A549 (cell line): ENCODE results near the gene MNDA. TPM values are rescaled to one million over a fixed set of nuclear protein-coding genes. Genes with fewer than 3 reads are reported as not detected.

Experiments used
- ATAC-seq, 2 experiments: fragments of 200-7000 bp in 1 of 2; fragments of >200 bp in 1 of 2; cut with Nextera tagmentation in 1 of 2; cut with Tn5 transposase in 1 of 2; 3 replicates each; pipeline versions ENCODE4 v1.8.0 to v1.9.1; 2018 to 2020; ENCODE audit warnings: mild to moderate bottlenecking in 1 of 2, moderate library complexity in 1 of 2
- CTCF ChIA-PET: fragments of 300-600 bp; sonication (Branson Sonifier 250); formaldehyde crosslinking; extraction: SDS; loops from one replicate; lab custom pipeline; 2021; ENCODE audit warnings: antibody characterized with exemption, inconsistent platforms; lab: Yijun Ruan, JAX
- POLR2A ChIA-PET: fragments of 350-600 bp; formaldehyde crosslinking; extraction: SDS; loops from one replicate; lab custom pipeline; 2021; ENCODE audit warnings: antibody characterized with exemption, inconsistent platforms; lab: Yijun Ruan, JAX
- DNase-seq, 2 experiments: peaks; one replicate each; pipeline versions ENCODE4 v3.0.0 to v3.0.0-alpha.2; 2011 to 2016; ENCODE audit warnings: low read depth in 1 of 2, low spot score in 1 of 2
- FAIRE-seq: peaks from 2 replicates; lab custom pipeline; 2011; peaks lifted over from hg19 to GRCh38; lab: Jason Lieb, UNC
- H3K27ac ChIP-seq, 2 experiments: fragments of >200 bp; sonication (Bioruptor Twin); formaldehyde crosslinking; 3 replicates each; pipeline ENCODE4 v1.5.1; 2016 to 2017
- H3K4me1 ChIP-seq: fragments of >200 bp; sonication (Bioruptor Twin); formaldehyde crosslinking; 3 replicates; pipeline ENCODE4 v1.6.1; 2016
- H3K4me2 ChIP-seq: fragments of >200 bp; sonication (Bioruptor Twin); formaldehyde crosslinking; 3 replicates; pipeline ENCODE4 v1.6.1; 2016
- H3K4me3 ChIP-seq: fragments of >200 bp; sonication (Bioruptor Twin); formaldehyde crosslinking; 3 replicates; pipeline ENCODE4 v1.5.1; 2016
- H3K9me3 ChIP-seq: fragments of >200 bp; sonication (Bioruptor Twin); formaldehyde crosslinking; 3 replicates; pipeline ENCODE4 v1.6.1; 2016
- BHLHE40 ChIP-seq: IDR thresholded peaks from 2 replicates; pipeline ENCODE4 v1.6.1; 2012; ENCODE audit warnings: low read depth, low read length, inconsistent platforms
- CBX2 ChIP-seq: fragments of 200-600 bp; sonication (generic); IDR thresholded peaks from 2 replicates; pipeline ENCODE4 v1.6.1; 2016; ENCODE audit warnings: low read depth, mild to moderate bottlenecking, borderline replicate concordance
- CBX8 ChIP-seq: fragments of 200-600 bp; sonication (generic); IDR thresholded peaks from 2 replicates; pipeline ENCODE4 v1.6.1; 2016
- CEBPB ChIP-seq, 2 experiments: fragments of >200 bp in 1 of 2; sonication (Bioruptor Twin) in 1 of 2; formaldehyde crosslinking in 1 of 2; IDR thresholded peaks; 2 replicates each; pipeline ENCODE4 v1.6.1; 2012 to 2016
- EHF ChIP-seq: fragments of 250-450 bp; sonication (Bioruptor Pico); IDR thresholded peaks from 2 replicates; pipeline ENCODE4 v1.5.0; 2020; ENCODE audit warnings: mild to moderate bottlenecking
- FOSL2 ChIP-seq, 2 experiments: fragments of 450-650 bp in 1 of 2; fragments of >200 bp in 1 of 2; sonication (Bioruptor Twin) in 1 of 2; formaldehyde crosslinking; IDR thresholded peaks; 2 replicates each; pipeline versions ENCODE4 v1.5.0 to v1.6.1; 2016 to 2020; ENCODE audit warnings: mild to moderate bottlenecking in 1 of 2, moderate library complexity in 1 of 2
- HOXB5 ChIP-seq: fragments of 250-450 bp; sonication (Bioruptor Pico); IDR thresholded peaks from 2 replicates; pipeline ENCODE4 v1.5.0; 2020; ENCODE audit warnings: mild to moderate bottlenecking, moderate library complexity
- JUN ChIP-seq, 2 experiments: fragments of >200 bp; sonication (Bioruptor Twin); formaldehyde crosslinking; IDR thresholded peaks; 2 replicates in 1 of 2; 3 replicates in 1 of 2; pipeline ENCODE4 v1.6.1; 2016 to 2017
- KDM1A ChIP-seq: fragments of 200-600 bp; sonication (generic); IDR thresholded peaks from 2 replicates; pipeline ENCODE4 v1.6.1; 2016; ENCODE audit warnings: low read depth, mild to moderate bottlenecking
- MAZ ChIP-seq: fragments of 150-350 bp; IDR thresholded peaks from 2 replicates; pipeline ENCODE4 v1.6.1; 2014; ENCODE audit warnings: antibody characterized with exemption, low read depth, low read length, borderline replicate concordance
- POLR2AphosphoS2 ChIP-seq: conservative IDR thresholded peaks from 2 replicates; pipeline ENCODE4 v1.6.1; 2012; ENCODE audit warnings: low read length, improper control_type of control experiment, inconsistent platforms
- RFX5 ChIP-seq: fragments of 450-650 bp; IDR thresholded peaks from 2 replicates; pipeline ENCODE4 v1.7.1; 2014; ENCODE audit warnings: antibody characterized with exemption, mild to moderate bottlenecking, moderate library complexity
- RNF2 ChIP-seq: fragments of 200-600 bp; sonication (generic); IDR thresholded peaks from 2 replicates; pipeline ENCODE4 v1.6.1; 2016; ENCODE audit warnings: low read depth, mild to moderate bottlenecking, antibody characterized with exemption, moderate library complexity, borderline replicate concordance
- SREBF2 ChIP-seq: fragments of 450-650 bp; IDR thresholded peaks from 2 replicates; pipeline ENCODE4 v1.6.1; 2014; ENCODE audit warnings: mild to moderate bottlenecking, moderate library complexity
- TFCP2L1 ChIP-seq: fragments of 250-450 bp; sonication (Bioruptor Pico); IDR thresholded peaks from 2 replicates; pipeline ENCODE4 v1.5.0; 2021; ENCODE audit warnings: mild to moderate bottlenecking
- TP53 ChIP-seq: fragments of 250-450 bp; sonication (Bioruptor Pico); IDR thresholded peaks from 2 replicates; pipeline ENCODE4 v1.5.0; 2021; ENCODE audit warnings: mild to moderate bottlenecking, moderate library complexity
- WGBS: methylation state at CpG from one replicate; pipeline ENCODE4 v1.1.6; 2017; ENCODE audit errors: missing lambda C conversion rate; 5-methylcytosine and 5-hydroxymethylcytosine counted together
- polyA plus RNA-seq, 4 experiments: library from polyadenylated mRNA; depleted of rRNA in 3 of 4; stranded (reverse); fragments of >200 nt; fragmentation: RNase III in 1 of 4; extraction: RNeasy Plus Mini Kit Qiagen cat#74134 plus additional on column Dnase treatment in 1 of 4; gene quantifications; 2 replicates in 3 of 4; 3 replicates in 1 of 4; pipeline ENCODE4 v1.2.3, GENCODE V29; 2011 to 2017
- TF ChIP-seq, protein P1 (sequence below): IDR thresholded peaks from 2 replicates; pipeline ENCODE4 v1.6.1; 2012
- TF ChIP-seq, protein P2 (sequence below): fragments of 450-650 bp; IDR thresholded peaks from 2 replicates; pipeline ENCODE4 v1.6.1; 2014; ENCODE audit warnings: antibody characterized with exemption

The MNDA gene
- polyA plus RNA-seq, 2 of the 4 experiments (the other 2 are of a cell fraction): not detected

GRCh38 chr1:158833264-158833663 is 2.1 kb downstream of the MNDA start:
- Histone ChIP-seq H3K4me2 (no peak overlapping the region), H3K4me3 (no peak overlapping the region), H3K9me3 (no peaks in the 10 kb centered on the region), H3K4me1 (no peaks in the 10 kb centered on the region), H3K27ac (no peak overlapping the region)
- ChIA-PET CTCF (no interaction called here), POLR2A (no interaction called here)
- ATAC-seq: no peak
- no peak for DNase-seq
- no peak for TF ChIP-seq SREBF2
- no peak for TF ChIP-seq MAZ
- no peak for TF ChIP-seq EHF (CRISPR knock-in tag)
- TF ChIP-seq TP53 (CRISPR knock-in tag): no peak
- TF ChIP-seq RFX5: no peak
- TF ChIP-seq CBX8: no peak
- TF ChIP-seq CEBPB (IDR thresholded peaks at IDR 0.05): no peak
- no peak for TF ChIP-seq POLR2AphosphoS2
- TF ChIP-seq TFCP2L1 (CRISPR knock-in tag): no peak
- TF ChIP-seq FOSL2 (IDR thresholded peaks at IDR 0.05): no peak
- no peak for TF ChIP-seq FOSL2 (CRISPR knock-in tag; IDR thresholded peaks at IDR 0.05)
- TF ChIP-seq KDM1A: no peak
- TF ChIP-seq, protein P1, sequence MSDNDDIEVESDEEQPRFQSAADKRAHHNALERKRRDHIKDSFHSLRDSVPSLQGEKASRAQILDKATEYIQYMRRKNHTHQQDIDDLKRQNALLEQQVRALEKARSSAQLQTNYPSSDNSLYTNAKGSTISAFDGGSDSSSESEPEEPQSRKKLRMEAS: no peak
- no peak for TF ChIP-seq HOXB5 (CRISPR knock-in tag)
- no peak for TF ChIP-seq BHLHE40
- WGBS: 6% methylated on average over 3 of the region's 3 CpGs
- no peak for FAIRE-seq

- FAIRE-seq (no peak), DNase-seq (no peak), ATAC-seq (no peak)
- Histone ChIP-seq H3K4me3 (no peak overlapping the region), H3K9me3 (no peaks in the 10 kb centered on the region), H3K4me2 (no peak overlapping the region), H3K27ac (no peak overlapping the region), H3K4me1 (no peaks in the 10 kb centered on the region)
- WGBS: 30% methylated on average over 4 of the region's 4 CpGs
- CTCF ChIA-PET: no interaction called here
- POLR2A ChIA-PET: no interaction called here
- TF ChIP-seq BHLHE40 (no peak), CBX2 (no peak), EHF (CRISPR knock-in tag) (no peak), MAZ (no peak), HOXB5 (CRISPR knock-in tag) (no peak)
Observed at GRCh38 chr1:158836038-158836437, 4.9 kb downstream of the MNDA start.

- H3K4me3 ChIP-seq: no peak overlapping the region
- ChIA-PET CTCF (interaction anchor here (0.5 kb wide), 1 partner anchor 42 kb away, joined by 3 read pairs; no protein-coding TSS in a partner anchor), POLR2A (no interaction called here)
- DNase-seq: no peak
- FAIRE-seq: no peak
- TF ChIP-seq JUN (IDR thresholded peaks at IDR 0.05) (no peak), FOSL2 (IDR thresholded peaks at IDR 0.05) (no peak), FOSL2 (CRISPR knock-in tag; IDR thresholded peaks at IDR 0.05) (no peak), RNF2 (no peak)
- no peaks in the 10 kb centered on the region for H3K4me1 ChIP-seq
- no peaks in the 10 kb centered on the region for H3K9me3 ChIP-seq
- no peak overlapping the region for H3K27ac ChIP-seq
- no peak for ATAC-seq
- no peak overlapping the region for H3K4me2 ChIP-seq
Observed at GRCh38 chr1:158838660-158839059, 7.5 kb downstream of the MNDA start.

GRCh38 chr1:158839566-158839965 is 8.4 kb downstream of the MNDA start:
- Histone ChIP-seq H3K27ac (no peak overlapping the region), H3K4me2 (no peak overlapping the region), H3K9me3 (no peaks in the 10 kb centered on the region), H3K4me3 (no peak overlapping the region), H3K4me1 (no peaks in the 10 kb centered on the region)
- CTCF ChIA-PET: no interaction called here
- no peak for FAIRE-seq
- 3% methylated on average over 2 of the region's 2 CpGs for WGBS
- DNase-seq: no peak
- no peak for ATAC-seq
- POLR2A ChIA-PET: no interaction called here
- TF ChIP-seq, protein P2, sequence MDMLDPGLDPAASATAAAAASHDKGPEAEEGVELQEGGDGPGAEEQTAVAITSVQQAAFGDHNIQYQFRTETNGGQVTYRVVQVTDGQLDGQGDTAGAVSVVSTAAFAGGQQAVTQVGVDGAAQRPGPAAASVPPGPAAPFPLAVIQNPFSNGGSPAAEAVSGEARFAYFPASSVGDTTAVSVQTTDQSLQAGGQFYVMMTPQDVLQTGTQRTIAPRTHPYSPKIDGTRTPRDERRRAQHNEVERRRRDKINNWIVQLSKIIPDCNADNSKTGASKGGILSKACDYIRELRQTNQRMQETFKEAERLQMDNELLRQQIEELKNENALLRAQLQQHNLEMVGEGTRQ: no peak
